HG03095 (cell line): Measurements from ENCODE around the gene SIPA1L2.

ENCODE experiments used
- ATAC-seq: cut with Tn5 transposase; IDR thresholded peaks from one replicate; pipeline ENCODE4 v1.9.1; 2021; ENCODE audit warnings: moderate library complexity; ENCODE audit not compliant: unreplicated experiment

The SIPA1L2 gene, protein sequence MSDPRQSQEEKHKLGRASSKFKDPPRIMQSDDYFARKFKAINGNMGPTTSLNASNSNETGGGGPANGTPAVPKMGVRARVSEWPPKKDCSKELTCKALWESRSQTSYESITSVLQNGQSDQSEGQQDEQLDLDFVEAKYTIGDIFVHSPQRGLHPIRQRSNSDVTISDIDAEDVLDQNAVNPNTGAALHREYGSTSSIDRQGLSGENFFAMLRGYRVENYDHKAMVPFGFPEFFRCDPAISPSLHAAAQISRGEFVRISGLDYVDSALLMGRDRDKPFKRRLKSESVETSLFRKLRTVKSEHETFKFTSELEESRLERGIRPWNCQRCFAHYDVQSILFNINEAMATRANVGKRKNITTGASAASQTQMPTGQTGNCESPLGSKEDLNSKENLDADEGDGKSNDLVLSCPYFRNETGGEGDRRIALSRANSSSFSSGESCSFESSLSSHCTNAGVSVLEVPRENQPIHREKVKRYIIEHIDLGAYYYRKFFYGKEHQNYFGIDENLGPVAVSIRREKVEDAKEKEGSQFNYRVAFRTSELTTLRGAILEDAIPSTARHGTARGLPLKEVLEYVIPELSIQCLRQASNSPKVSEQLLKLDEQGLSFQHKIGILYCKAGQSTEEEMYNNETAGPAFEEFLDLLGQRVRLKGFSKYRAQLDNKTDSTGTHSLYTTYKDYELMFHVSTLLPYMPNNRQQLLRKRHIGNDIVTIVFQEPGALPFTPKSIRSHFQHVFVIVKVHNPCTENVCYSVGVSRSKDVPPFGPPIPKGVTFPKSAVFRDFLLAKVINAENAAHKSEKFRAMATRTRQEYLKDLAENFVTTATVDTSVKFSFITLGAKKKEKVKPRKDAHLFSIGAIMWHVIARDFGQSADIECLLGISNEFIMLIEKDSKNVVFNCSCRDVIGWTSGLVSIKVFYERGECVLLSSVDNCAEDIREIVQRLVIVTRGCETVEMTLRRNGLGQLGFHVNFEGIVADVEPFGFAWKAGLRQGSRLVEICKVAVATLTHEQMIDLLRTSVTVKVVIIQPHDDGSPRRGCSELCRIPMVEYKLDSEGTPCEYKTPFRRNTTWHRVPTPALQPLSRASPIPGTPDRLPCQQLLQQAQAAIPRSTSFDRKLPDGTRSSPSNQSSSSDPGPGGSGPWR (N-terminal part only)

DNA sequence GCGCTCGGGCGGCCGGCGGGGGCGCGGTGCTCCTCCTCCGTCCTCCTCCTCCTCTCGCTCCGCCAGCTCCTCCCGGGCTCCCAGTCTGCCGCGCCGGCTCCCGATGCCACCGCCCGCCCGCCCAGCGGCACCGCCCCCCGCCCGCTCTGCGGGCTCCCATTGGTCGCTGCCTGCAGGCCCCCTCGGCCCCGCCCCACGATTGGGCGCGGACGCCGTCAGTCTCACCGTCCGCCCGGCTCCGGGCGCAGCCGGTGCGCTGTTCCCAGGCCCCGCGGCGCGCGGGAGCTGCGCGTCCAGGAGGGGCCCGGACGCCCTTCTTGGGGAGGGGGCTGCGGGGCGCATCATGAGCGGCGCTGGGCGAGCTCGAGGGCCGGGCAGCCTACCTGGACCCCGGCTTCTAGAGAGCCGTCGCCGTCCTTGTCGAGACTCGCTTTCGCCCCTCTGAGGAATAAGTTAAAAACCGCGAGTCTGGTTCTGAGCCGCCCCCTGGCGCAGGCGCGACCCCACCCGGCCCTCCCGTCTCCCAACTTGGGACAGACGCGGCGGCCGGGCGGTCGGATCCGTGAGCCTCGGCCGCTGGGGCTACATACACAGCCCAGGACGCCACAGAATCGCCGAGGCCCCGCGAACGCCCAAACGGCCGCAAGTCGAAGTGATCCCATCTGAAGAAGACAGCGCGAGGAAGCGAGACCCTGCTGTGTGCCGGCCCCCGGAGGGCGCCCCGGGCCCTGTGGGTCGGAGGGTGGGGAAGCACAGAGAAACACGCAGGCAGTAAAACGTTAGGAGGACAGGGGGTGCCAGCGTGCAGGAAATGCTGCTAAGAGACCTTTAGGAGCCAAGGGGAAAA is at the start of gene SIPA1L2:
TSS of gene SIPA1L2 (minus strand) at position 87 of the 847 bp plus-strand sequence. CDS start 114,794 bp downstream, outside the sequence.
- ATAC-seq: peak; percentile 99

DNA sequence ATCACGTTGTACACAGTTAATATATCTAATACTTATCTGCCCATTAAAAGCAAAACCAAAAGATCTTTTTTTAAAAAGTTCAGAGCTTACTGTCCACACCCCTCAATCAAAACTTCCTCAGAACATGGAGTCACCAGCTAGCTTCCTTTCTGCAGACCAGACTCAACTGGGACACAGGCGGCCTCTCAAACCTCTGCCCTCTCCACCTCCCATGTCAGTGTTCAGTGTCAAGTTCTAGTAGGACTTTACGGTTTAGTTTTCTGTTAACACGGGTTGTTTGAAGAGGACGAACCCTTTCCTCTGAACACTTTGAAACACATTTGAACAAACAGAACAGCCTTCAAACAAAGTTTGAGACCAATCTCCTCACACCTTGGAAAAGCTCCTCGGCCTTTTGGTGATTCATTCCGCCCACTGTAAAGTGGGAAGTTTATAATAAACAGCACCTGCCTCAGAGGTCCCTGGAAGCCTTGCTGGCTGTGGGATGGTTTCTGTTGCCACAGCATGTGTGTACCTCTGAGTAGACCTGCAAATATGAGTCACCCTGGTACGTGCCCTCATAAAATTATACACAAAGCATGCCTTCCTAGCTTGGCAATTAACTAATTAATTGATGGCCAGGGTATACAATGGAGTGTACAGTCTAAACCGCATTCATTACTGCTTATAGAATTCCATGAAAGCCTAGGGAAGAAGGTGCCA is 48.4 kb upstream of the SIPA1L2 start:
- no peak for ATAC-seq

DNA sequence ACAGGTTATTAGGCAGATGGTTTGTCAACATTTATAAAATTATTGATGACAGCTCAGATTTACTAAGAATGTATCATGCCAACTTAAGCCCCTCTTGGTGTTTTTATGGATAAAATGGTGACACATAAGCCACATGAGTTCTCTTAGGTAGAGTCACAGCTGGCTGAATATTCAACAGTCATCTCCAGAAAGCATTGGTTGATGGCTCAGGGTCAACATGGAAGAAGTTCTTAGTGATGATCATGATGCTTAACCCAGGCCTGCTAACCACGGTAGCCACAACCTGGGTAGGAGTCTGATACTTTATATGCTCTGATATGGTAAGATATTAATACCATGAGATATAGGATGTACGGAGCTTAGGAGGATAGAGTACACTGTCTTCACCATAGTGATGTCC is 46.4 kb upstream of the SIPA1L2 start:
- ATAC-seq: no peak

- ATAC-seq: no peak
Measured at GRCh38 chr1:232675898-232676297, 46.0 kb upstream of the SIPA1L2 start.

DNA sequence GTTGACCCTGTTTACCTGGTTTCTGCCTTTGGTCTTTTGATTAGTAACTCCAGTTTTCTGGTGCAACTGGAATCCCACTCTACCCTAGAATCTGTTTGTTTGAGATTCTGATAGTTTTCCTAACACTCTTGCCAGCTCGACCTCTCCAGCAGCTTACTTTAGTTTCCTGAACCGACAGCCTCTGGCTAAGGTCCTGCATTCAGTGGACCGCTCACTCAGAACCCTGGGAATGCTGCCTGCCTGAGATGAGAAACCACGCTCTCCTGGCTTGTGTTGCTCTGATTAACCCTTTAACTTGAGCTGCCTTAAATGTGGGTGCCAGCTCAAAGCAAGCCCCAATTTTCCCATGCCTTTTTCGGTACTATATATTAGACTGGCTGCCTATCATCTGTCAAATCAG is 45.3 kb upstream of the SIPA1L2 start:
- no peak for ATAC-seq

GRCh38 chr1:232673256-232673655 is 43.3 kb upstream of the SIPA1L2 start:
- ATAC-seq: no peak

DNA sequence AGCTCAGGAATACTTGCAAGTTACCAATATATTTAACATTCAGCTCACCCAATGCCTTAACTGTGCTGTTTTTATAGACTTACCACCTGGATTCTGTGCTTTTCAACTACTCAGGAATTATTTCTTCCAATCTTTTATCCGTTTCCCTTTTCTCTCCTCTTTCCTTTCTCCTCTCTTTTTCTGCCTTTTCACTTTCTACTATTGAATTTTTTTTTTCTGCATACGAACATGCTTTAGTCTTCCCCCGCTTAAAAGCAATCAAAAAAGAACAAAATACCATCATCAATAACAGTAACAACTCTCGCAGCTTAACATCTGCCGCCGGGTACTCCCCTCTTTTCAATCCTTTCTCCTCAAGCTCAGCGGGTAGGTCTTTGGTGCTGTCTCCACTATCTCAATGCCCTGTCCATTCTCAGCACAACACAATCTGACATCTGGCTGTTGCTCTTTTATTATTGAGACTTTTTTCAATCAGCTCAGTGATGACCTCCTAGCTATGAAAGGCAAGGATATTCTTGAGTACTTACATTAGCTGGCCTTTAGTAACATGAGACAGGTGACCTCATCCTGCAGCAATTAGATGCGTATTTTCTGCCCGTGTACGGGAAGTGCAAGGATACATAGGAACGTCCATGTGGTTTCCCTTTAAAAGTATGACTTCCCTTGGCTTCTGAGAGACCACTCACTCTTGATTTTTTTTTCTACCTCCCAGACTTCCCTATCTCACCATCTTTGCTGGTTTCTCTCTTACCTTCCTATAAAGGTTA is 40.2 kb upstream of the SIPA1L2 start:
- ATAC-seq: no peak

DNA sequence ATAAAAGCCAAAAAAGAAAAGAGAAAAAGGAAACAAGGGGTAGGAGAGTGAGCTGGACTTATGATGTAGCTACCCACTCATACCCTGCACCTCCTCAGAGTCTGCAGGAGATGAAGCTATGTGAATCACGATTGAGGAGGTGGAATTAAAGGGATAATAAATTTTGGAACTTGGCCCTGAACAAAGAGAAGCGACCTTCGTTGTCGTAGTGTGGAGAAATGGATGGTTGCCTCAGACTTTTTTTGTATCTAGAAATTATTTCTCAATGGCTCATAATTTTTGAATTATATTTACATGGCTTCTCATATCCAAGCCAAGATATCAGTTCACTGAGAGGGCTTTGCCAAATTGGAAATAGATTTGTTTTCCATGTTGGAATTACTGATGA is 37.8 kb upstream of the SIPA1L2 start:
- ATAC-seq: no peak

DNA sequence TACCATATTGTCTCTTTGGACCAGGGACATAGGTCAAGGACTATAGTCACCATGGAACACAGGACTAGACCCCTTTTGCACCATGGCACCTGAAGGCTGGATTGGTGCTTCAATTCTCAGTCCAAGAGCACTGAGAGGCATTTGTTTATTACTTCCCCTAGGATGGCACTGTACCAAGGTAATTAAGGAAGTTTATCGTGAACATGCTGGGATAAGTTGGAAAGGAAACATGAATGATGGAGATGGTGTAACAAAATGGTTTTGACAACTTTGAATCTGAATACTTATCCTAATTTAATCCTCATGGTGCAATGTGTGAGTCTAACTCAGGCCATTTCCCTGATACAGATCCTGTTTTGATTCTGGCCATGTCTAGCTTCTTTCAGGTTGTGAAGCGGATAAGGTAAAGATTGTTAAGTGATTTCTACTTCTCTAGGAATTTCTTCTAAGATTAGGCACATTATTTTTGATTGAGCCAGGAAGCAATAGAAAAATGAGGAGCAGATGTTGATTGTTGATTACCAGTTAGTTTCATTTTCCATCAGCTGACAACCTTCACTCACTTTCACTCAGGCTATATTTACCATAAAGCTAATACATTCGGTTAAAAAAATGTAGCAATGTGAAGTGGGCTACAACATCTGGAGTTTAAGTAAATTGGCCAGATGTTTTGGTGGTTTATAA is 37.3 kb upstream of the SIPA1L2 start:
- no peak for ATAC-seq

- ATAC-seq: no peak
Measured at GRCh38 chr1:232664844-232665777, 35.2 kb upstream of the SIPA1L2 start.

- ATAC-seq: no peak
Measured at GRCh38 chr1:232662910-232663309, 33.0 kb upstream of the SIPA1L2 start.

GRCh38 chr1:232658386-232658785 is 28.5 kb upstream of the SIPA1L2 start:
- ATAC-seq: no peak

GRCh38 chr1:232657426-232658005 is 27.6 kb upstream of the SIPA1L2 start:
- ATAC-seq: no peak

DNA sequence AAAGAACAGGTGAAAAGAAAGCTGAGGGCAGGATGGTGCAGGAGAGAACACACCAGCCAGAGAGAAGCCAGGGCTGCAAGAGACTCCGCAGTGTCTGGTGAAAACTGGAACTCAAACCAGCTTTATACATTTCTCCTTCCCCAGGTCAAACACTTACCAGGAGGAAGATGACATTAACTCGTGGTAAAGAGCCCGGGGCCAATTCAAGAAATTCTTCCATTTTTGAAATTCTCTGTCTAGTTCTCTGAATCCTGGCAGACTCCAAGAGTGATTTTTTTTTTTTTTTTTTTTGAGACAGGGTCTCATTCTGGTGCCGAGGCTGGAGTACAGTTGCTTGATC is 25.8 kb upstream of the SIPA1L2 start:
- ATAC-seq: no peak

DNA sequence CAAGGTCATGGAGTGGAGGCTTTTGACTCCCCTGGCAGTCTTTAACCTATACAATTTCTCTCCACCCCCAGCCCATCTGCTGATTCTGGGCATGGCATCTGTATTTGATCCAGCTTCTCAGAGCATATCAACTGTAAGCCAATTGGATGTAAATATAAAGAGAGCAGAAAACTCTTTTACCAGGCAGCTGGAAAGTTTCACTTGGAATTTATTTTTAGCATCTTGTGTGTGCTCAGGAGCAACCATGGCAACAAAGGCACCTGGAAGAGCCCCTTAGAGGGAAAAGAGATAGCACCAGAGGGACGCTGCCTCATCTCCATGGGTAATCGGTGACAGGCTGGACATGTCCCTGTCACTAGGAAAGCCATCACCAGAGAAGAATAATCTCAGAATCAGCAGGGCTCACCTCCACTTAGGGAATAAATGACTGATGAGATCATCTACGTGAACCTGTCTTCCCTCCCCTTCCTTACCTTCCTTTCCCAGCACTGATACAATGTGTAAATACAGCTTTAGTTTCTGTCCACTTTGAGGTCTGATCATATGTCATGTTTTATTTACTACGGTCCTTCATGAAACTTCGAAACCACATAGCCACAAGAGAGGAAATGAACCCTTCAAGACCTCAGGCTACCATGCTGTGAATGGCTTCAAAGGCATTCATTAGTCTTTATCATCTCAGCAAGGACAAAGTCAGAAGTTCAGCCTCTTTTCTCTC is 25.3 kb upstream of the SIPA1L2 start:
- peak; percentile 91 for ATAC-seq

GRCh38 chr1:232653789-232654188 is 23.9 kb upstream of the SIPA1L2 start:
- no peak for ATAC-seq

DNA sequence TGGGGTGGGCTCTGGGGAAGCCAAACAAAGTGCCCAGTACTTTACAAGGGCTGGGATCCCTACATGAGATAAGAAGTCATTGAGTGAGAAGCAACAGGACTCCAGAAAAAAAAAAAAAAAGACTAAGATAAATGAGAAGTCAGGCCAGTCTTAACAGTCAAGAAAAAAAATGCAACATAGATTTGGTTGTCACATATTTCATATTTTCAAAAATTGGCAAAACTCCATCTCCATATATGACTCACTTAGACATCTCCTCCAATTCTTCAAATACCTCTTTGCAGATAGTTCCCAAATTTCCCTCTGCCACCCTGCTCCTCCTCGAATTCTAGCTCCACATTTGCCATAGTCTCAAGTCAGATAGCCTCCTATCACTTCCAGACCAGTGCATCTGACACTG is 20.9 kb upstream of the SIPA1L2 start:
- no peak for ATAC-seq
